SU-DHL-6 (cell line): Measurements from ENCODE around the gene CHST14.

Source experiments
- H2AFZ ChIP-seq: fragments of 200-600 bp; sonication (generic); 2 replicates; pipeline ENCODE4 v1.6.1; 2014; ENCODE audit warnings: low read depth, mild to moderate bottlenecking, moderate library complexity, mixed read lengths, antibody characterized with exemption, low read length; ENCODE audit not compliant: severe bottlenecking
- H3F3A ChIP-seq: fragments of 200-600 bp; shearing (Covaris generic); 2 replicates; pipeline ENCODE4 v1.6.0; 2016; ENCODE audit warnings: antibody characterized with exemption, mild to moderate bottlenecking; ENCODE audit not compliant: insufficient read depth
- H3K27ac ChIP-seq: fragments of 200-600 bp; sonication (generic); 2 replicates; pipeline ENCODE4 v1.5.1; 2016; ENCODE audit warnings: low read depth, mild to moderate bottlenecking, low read length, moderate library complexity, mixed read lengths
- H3K27me3 ChIP-seq: fragments of 200-600 bp; sonication (generic), shearing (Covaris generic); 2 replicates; pipeline ENCODE4 v1.6.0; 2014; ENCODE audit warnings: mild to moderate bottlenecking, low read length
- H3K36me3 ChIP-seq: fragments of 200-600 bp; sonication (generic); 2 replicates; pipeline ENCODE4 v1.6.1; 2014; ENCODE audit warnings: mild to moderate bottlenecking, low read length, mixed read lengths
- H3K4me2 ChIP-seq: fragments of 300-600, 200-600 bp; shearing (Covaris generic), sonication (generic); 2 replicates; pipeline ENCODE4 v1.6.0; 2014; ENCODE audit warnings: low read length, low read depth, mild to moderate bottlenecking; ENCODE audit not compliant: poor library complexity, severe bottlenecking
- H3K4me3 ChIP-seq: fragments of 200-600 bp; sonication (generic); 2 replicates; pipeline ENCODE4 v1.5.1; 2014; ENCODE audit warnings: antibody characterized with exemption, low read length, mild to moderate bottlenecking, mixed read lengths; ENCODE audit not compliant: insufficient read depth, poor library complexity, severe bottlenecking
- H3K79me2 ChIP-seq: fragments of 200-600 bp; sonication (generic); 2 replicates; pipeline ENCODE4 v1.6.1; 2014; ENCODE audit warnings: mild to moderate bottlenecking, low read length, moderate library complexity; ENCODE audit not compliant: insufficient read depth
- H3K9ac ChIP-seq: fragments of 200-600 bp; sonication (generic); 2 replicates; pipeline ENCODE4 v1.7.0; 2014; ENCODE audit warnings: mild to moderate bottlenecking, low read length
- H3K9me2 ChIP-seq: fragments of 200-600 bp; sonication (generic); replicated peaks from 2 replicates; pipeline ENCODE4 v1.6.1; 2014; ENCODE audit warnings: low read length; ENCODE audit not compliant: insufficient read depth
- H3K9me3 ChIP-seq: fragments of 200-600 bp; sonication (generic); 2 replicates; pipeline ENCODE4 v1.6.1; 2014; ENCODE audit warnings: low read length, mixed read lengths; ENCODE audit not compliant: insufficient read depth
- H4K20me1 ChIP-seq: fragments of 200-600 bp; sonication (generic); 2 replicates; pipeline ENCODE4 v1.6.1; 2014; ENCODE audit warnings: low read depth, mild to moderate bottlenecking, antibody characterized with exemption, low read length, moderate library complexity, mixed read lengths
- CTCF ChIP-seq: fragments of 200-600 bp; sonication (generic); IDR thresholded peaks from one replicate; pipeline ENCODE4 v1.5.1; 2017; ENCODE audit warnings: antibody characterized with exemption, mild to moderate bottlenecking, low read length, moderate library complexity; ENCODE audit not compliant: insufficient read depth, poor library complexity, severe bottlenecking
- EZH2phosphoT487 ChIP-seq: fragments of 200-600 bp; sonication (generic), shearing (Covaris generic); conservative IDR thresholded peaks from 2 replicates; pipeline ENCODE4 v1.6.1; 2018; ENCODE audit warnings: mild to moderate bottlenecking, antibody characterized with exemption, low read length, moderate library complexity, mixed read lengths

CHST14 gene

GRCh38 chr15:40461958-40462357 lies 8.8 kb upstream of the CHST14 start:
- no peak for TF ChIP-seq CTCF
- H3K27me3 ChIP-seq = no peaks in the 10 kb centered on the region
- H3K9me2 ChIP-seq = no peaks in the 10 kb centered on the region
- no peaks in the 10 kb centered on the region for H3F3A ChIP-seq
- H4K20me1 ChIP-seq = no peaks in the 10 kb centered on the region
- H3K4me2 ChIP-seq = no peak overlapping the region
- no peak overlapping the region for H2AFZ ChIP-seq
- no peak overlapping the region for H3K4me3 ChIP-seq
- H3K9ac ChIP-seq = no peak overlapping the region
- no peak overlapping the region for H3K27ac ChIP-seq
- no peaks in the 10 kb centered on the region for H3K9me3 ChIP-seq
- peaks cover 14% of the 10 kb centered on the region; the same call in 1 of the 2 replicates for H3K79me2 ChIP-seq
- H3K36me3 ChIP-seq = no peaks in the 10 kb centered on the region

GRCh38 chr15:40463279-40463678 lies 7.5 kb upstream of the CHST14 start:
- H3K4me2 ChIP-seq = no peak overlapping the region
- no peak overlapping the region for H2AFZ ChIP-seq
- no peaks in the 10 kb centered on the region for H3F3A ChIP-seq
- no peaks in the 10 kb centered on the region for H3K9me2 ChIP-seq
- peaks cover under 1% of the 10 kb centered on the region; the same call in 1 of the 2 replicates for H3K79me2 ChIP-seq
- no peaks in the 10 kb centered on the region for H4K20me1 ChIP-seq
- H3K9ac ChIP-seq = no peak overlapping the region
- no peaks in the 10 kb centered on the region for H3K9me3 ChIP-seq
- no peak for TF ChIP-seq CTCF
- TF ChIP-seq EZH2phosphoT487 = no peak
- H3K27ac ChIP-seq = no peak overlapping the region
- H3K36me3 ChIP-seq = no peaks in the 10 kb centered on the region
- H3K4me3 ChIP-seq = no peak overlapping the region
- no peaks in the 10 kb centered on the region for H3K27me3 ChIP-seq

- H3K9me3 ChIP-seq = no peaks in the 10 kb centered on the region
- no peak for TF ChIP-seq CTCF
- no peak for TF ChIP-seq EZH2phosphoT487
- no peak overlapping the region for H3K9ac ChIP-seq
- no peaks in the 10 kb centered on the region for H3K79me2 ChIP-seq
- no peak overlapping the region for H2AFZ ChIP-seq
- no peaks in the 10 kb centered on the region for H3K9me2 ChIP-seq
- H4K20me1 ChIP-seq = no peaks in the 10 kb centered on the region
- no peak overlapping the region for H3K4me2 ChIP-seq
- no peak overlapping the region for H3K27ac ChIP-seq
- H3K36me3 ChIP-seq = no peaks in the 10 kb centered on the region
- peaks cover 3% of the 10 kb centered on the region for H3F3A ChIP-seq
- no peak overlapping the region for H3K4me3 ChIP-seq
- no peaks in the 10 kb centered on the region for H3K27me3 ChIP-seq
Measured at GRCh38 chr15:40463886-40464545, 6.8 kb upstream of the CHST14 start.
